Sigmoid colon (tissue), 4 donors: Measurements from ENCODE around the gene RBM42.

Experiments used
- CTCF ChIP-seq, 4 experiments: fragments of 450-650 bp in 3 of 4; fragments of 200-600 bp in 1 of 4; IDR thresholded peaks; one replicate each; pipeline ENCODE4 v1.5.1; 2016 to 2019; ENCODE audit warnings: antibody characterized with exemption in 4 of 4, mild to moderate bottlenecking in 3 of 4, moderate library complexity in 2 of 4
- EP300 ChIP-seq, 4 donors: sonication (generic); formaldehyde crosslinking; IDR thresholded peaks; one replicate each; pipeline ENCODE4 v1.6.1; 2017; ENCODE audit warnings: antibody characterized with exemption in 4 of 4
- POLR2A ChIP-seq, 2 donors: fragments of 450-650 bp; IDR thresholded peaks; one replicate each; pipeline ENCODE4 v1.6.1; 2016; ENCODE audit warnings: antibody characterized with exemption in 2 of 2, mild to moderate bottlenecking in 2 of 2, moderate library complexity in 2 of 2
- POLR2AphosphoS5 ChIP-seq, 4 donors: sonication (generic); formaldehyde crosslinking; IDR thresholded peaks; one replicate each; pipeline ENCODE4 v1.6.1; 2017; ENCODE audit warnings: antibody characterized with exemption in 4 of 4

GRCh38 chr19:35615036-35615435 lies 13.8 kb upstream of the RBM42 start:
- no peak for TF ChIP-seq POLR2A (IDR thresholded peaks at IDR 0.05)
- TF ChIP-seq POLR2AphosphoS5 (IDR thresholded peaks at IDR 0.05) = no peak
- TF ChIP-seq CTCF (IDR thresholded peaks at IDR 0.05) = no peak
- no peak for TF ChIP-seq EP300 (IDR thresholded peaks at IDR 0.05)
